Trophoblast cell (in vitro differentiated cells and primary cell): ENCODE data around the gene TLE3.

Source experiments
- DNase-seq, 2 donors: peaks; one replicate each; pipeline ENCODE4 v3.0.0-alpha.2; 2016
- H2AFZ ChIP-seq: 2 replicates; pipeline ENCODE4 v1.6.1; 2013; ENCODE audit warnings: low read length, moderate library complexity, mild to moderate bottlenecking; ENCODE audit not compliant: insufficient read depth, poor library complexity
- H2AK5ac ChIP-seq: 2 replicates; pipeline ENCODE4 v1.6.1; 2013; ENCODE audit warnings: mild to moderate bottlenecking, low read length
- H2BK120ac ChIP-seq: 2 replicates; pipeline ENCODE4 v1.6.1; 2013; ENCODE audit warnings: low read length, mild to moderate bottlenecking, moderate library complexity; ENCODE audit not compliant: insufficient read depth, poor library complexity
- H2BK12ac ChIP-seq: 2 replicates; pipeline ENCODE4 v1.6.1; 2013; ENCODE audit warnings: mild to moderate bottlenecking, low read length, moderate library complexity
- H2BK5ac ChIP-seq: 2 replicates; pipeline ENCODE4 v1.6.1; 2013; ENCODE audit warnings: low read length, low read depth, moderate library complexity, mild to moderate bottlenecking; ENCODE audit not compliant: poor library complexity
- H3K14ac ChIP-seq: 2 replicates; pipeline ENCODE4 v1.6.1; 2013; ENCODE audit warnings: mild to moderate bottlenecking, low read length
- H3K18ac ChIP-seq: 2 replicates; pipeline ENCODE4 v1.6.1; 2013; ENCODE audit warnings: mild to moderate bottlenecking, low read length
- H3K23ac ChIP-seq: 2 replicates; pipeline ENCODE4 v1.6.1; 2013; ENCODE audit warnings: low read length
- H3K27ac ChIP-seq: 2 replicates; pipeline ENCODE4 v1.5.1; 2013; ENCODE audit warnings: low read depth, mild to moderate bottlenecking, inconsistent platforms, low read length, moderate library complexity
- H3K27me3 ChIP-seq: 2 replicates; pipeline ENCODE4 v1.6.1; 2013; ENCODE audit warnings: inconsistent platforms, mild to moderate bottlenecking, low read length, moderate library complexity; ENCODE audit not compliant: insufficient read depth
- H3K36me3 ChIP-seq, 2 experiments: 1 replicate in 1 of 2; 2 replicates in 1 of 2; pipeline ENCODE4 v1.6.1; 2013; ENCODE audit warnings: low read length in 2 of 2, mild to moderate bottlenecking in 2 of 2, moderate library complexity in 1 of 2; ENCODE audit not compliant: insufficient read depth in 2 of 2, control insufficient read depth in 1 of 2
- H3K4ac ChIP-seq: 2 replicates; pipeline ENCODE4 v1.6.1; 2013; ENCODE audit warnings: low read depth, mild to moderate bottlenecking, low read length, moderate library complexity
- H3K4me1 ChIP-seq, 2 experiments: 1 replicate in 1 of 2; 2 replicates in 1 of 2; pipeline ENCODE4 v1.6.1; 2013; ENCODE audit warnings: low read length in 2 of 2, mild to moderate bottlenecking in 2 of 2, moderate library complexity in 1 of 2; ENCODE audit not compliant: insufficient read depth in 2 of 2, control insufficient read depth in 1 of 2
- H3K4me2 ChIP-seq: 2 replicates; pipeline ENCODE4 v1.6.1; 2013; ENCODE audit warnings: inconsistent platforms, mild to moderate bottlenecking, low read length, moderate library complexity
- H3K4me3 ChIP-seq: 2 replicates; pipeline ENCODE4 v1.5.1; 2013; ENCODE audit warnings: mild to moderate bottlenecking, low read depth, low read length, inconsistent platforms
- H3K79me1 ChIP-seq: one replicate; pipeline ENCODE4 v1.6.1; 2013; ENCODE audit warnings: low read length
- H3K79me2 ChIP-seq: 2 replicates; pipeline ENCODE4 v1.6.1; 2013; ENCODE audit warnings: low read length, mild to moderate bottlenecking; ENCODE audit not compliant: control insufficient read depth, insufficient read depth, poor library complexity
- H3K9ac ChIP-seq: 2 replicates; pipeline ENCODE4 v1.6.1; 2013; ENCODE audit warnings: mild to moderate bottlenecking, low read length
- H3K9me3 ChIP-seq: 2 replicates; pipeline ENCODE4 v1.6.1; 2013; ENCODE audit warnings: low read depth, mild to moderate bottlenecking, control low read depth, inconsistent platforms, low read length; ENCODE audit not compliant: insufficient read depth
- H4K12ac ChIP-seq: 2 replicates; pipeline ENCODE4 v1.6.1; 2013; ENCODE audit warnings: low read depth, mild to moderate bottlenecking, low read length, moderate library complexity
- H4K8ac ChIP-seq: 2 replicates; pipeline ENCODE4 v1.6.1; 2013; ENCODE audit warnings: low read depth, mild to moderate bottlenecking, low read length, moderate library complexity
- H4K91ac ChIP-seq: one replicate; pipeline ENCODE4 v1.6.1; 2013; ENCODE audit warnings: low read depth, mild to moderate bottlenecking, low read length, moderate library complexity
- WGBS: extraction: QIAGEN DNeasy Blood & Tissue Kit; methylation state at CpG from one replicate; pipeline ENCODE4 v1.1.7; 2013; ENCODE audit warnings: missing lambda C conversion rate; ENCODE audit not compliant: insufficient read length, insufficient coverage; ENCODE audit errors: extremely low coverage; 5-methylcytosine and 5-hydroxymethylcytosine counted together

Gene TLE3

DNA sequence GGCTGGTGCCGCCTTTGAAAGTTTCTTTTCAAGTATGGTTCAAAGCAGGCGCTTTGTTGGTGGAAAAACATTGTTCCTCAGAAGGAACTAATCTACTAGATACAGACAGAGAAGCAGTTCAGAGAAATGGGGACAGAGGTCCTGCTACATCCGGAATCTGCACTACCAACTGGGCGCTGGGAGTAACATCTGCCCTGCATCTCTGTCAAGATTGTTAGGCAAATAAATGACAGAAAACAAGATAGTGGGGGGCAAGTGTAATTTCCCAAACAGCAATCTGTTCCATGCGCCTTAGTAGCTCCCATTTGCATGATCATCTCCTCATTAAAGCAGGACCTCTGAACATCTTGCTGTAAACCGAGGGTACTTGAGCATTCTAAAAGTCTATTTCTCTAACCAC, 17.4 kb downstream of the TLE3 start:
- H4K8ac ChIP-seq: no peak overlapping the region
- no peaks in the 10 kb centered on the region for H3K4me1 ChIP-seq
- H3K79me1 ChIP-seq: no peaks in the 10 kb centered on the region
- H3K27me3 ChIP-seq: no peaks in the 10 kb centered on the region
- no peak overlapping the region for H2AK5ac ChIP-seq
- H3K4ac ChIP-seq: no peak overlapping the region
- peaks cover 2% of the 10 kb centered on the region for H3K79me2 ChIP-seq
- H3K27ac ChIP-seq: no peak overlapping the region
- no peak overlapping the region for H2BK12ac ChIP-seq
- H3K36me3 ChIP-seq: peaks cover 44 to 67% of the 10 kb centered on the region in 2 experiments
- no peak overlapping the region for H3K4me3 ChIP-seq
- H2AFZ ChIP-seq: no peak overlapping the region
- H2BK5ac ChIP-seq: no peak overlapping the region
- H3K23ac ChIP-seq: no peak overlapping the region
- no peak for DNase-seq
- peaks cover 3% of the 10 kb centered on the region for H3K9me3 ChIP-seq
- no peak overlapping the region for H3K14ac ChIP-seq
- H4K91ac ChIP-seq: no peak overlapping the region
- no peak overlapping the region for H2BK120ac ChIP-seq
- no peak overlapping the region for H4K12ac ChIP-seq
- no peak overlapping the region for H3K9ac ChIP-seq
- WGBS: no CpG with 5 or more reads among the region's 6 CpGs
- no peak overlapping the region for H3K4me2 ChIP-seq
- H3K18ac ChIP-seq: no peak overlapping the region

DNA sequence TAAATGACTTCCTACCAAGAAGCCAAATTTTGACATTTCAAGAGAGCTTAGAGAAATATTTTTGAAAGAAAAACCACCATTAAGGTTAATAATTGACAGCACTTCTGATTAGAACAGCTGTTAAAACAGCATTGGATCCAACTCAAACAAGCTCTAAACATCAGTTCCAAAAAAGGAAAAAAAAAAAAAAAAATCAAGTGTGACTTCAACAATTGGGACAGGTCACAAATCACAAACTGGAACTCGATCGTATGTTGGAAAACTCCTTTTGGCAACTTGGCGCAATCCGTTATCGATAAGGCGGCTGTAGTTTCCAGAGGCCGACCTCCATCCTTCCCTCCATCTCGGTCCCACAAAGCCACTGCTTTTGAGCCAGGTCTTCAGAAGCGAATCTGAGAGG, 17.8 kb downstream of the TLE3 start:
- Histone ChIP-seq H3K4me1 (no peaks in the 10 kb centered on the region), H3K18ac (no peak overlapping the region), H2AK5ac (no peak overlapping the region), H3K23ac (no peak overlapping the region), H3K14ac (no peak overlapping the region), H3K79me1 (no peaks in the 10 kb centered on the region), H2AFZ (no peak overlapping the region), H2BK120ac (no peak overlapping the region), H3K4me3 (no peak overlapping the region), H3K4ac (no peak overlapping the region), H3K9me3 (peaks cover 3% of the 10 kb centered on the region), H3K27me3 (no peaks in the 10 kb centered on the region), H3K9ac (no peak overlapping the region), H4K91ac (no peak overlapping the region), H3K36me3 (peaks cover 45 to 65% of the 10 kb centered on the region in 2 experiments), H2BK5ac (no peak overlapping the region), H4K12ac (no peak overlapping the region), H4K8ac (no peak overlapping the region), H3K27ac (no peak overlapping the region), H3K79me2 (peaks cover 2% of the 10 kb centered on the region), H3K4me2 (no peak overlapping the region), H2BK12ac (no peak overlapping the region)
- no peak for DNase-seq
- no CpG with 5 or more reads among the region's 9 CpGs for WGBS

DNA sequence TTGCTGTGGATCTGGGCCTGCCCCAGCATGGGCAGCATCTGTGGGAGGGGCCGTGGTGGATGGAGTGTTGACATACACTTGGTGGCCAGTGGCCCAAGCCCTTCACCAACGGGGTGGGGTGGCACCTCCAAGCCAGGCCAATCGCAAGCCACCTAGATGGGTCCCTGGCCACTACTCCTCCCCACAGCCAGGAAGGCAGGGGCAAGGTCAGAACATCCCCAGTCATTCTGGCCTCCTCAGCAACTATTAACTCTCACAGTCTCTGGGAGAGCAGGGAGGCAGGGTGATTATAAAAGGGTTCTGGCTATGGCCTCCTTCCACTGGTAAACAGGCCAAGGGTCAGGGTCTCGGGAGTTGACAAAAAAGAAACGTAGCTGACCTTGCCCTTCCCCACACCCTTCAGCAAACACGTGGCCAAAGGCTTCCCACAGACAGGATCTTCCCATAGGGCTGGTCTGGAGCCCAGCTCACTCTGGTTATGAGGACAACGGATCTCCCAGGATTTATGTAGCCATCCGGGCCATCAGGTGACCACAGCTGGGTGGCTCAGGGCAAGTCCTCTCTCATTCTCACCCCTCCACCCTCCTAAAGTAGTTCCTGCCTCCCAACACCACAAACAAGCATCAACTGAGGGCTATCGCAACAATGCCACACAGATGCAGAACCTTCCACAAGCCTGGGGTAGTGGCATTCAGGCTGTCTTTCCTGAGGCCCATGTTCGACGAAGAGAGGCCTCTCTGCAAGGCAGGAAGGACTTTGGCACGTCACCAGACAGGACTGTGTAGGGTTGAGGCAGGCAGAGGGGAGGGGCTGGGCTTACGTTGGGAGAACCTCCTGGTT, 18.9 kb downstream of the TLE3 start:
- Histone ChIP-seq H3K36me3 (peaks cover 51 to 63% of the 10 kb centered on the region in 2 experiments), H3K23ac (no peak overlapping the region), H3K4ac (peak overlapping the region; percentile 64), H2BK5ac (no peak overlapping the region), H4K12ac (no peak overlapping the region), H2AK5ac (no peak overlapping the region), H3K4me3 (peak overlapping the region; percentile 10), H3K9me3 (peaks cover 3% of the 10 kb centered on the region), H2AFZ (no peak overlapping the region), H3K9ac (no peak overlapping the region), H3K4me2 (no peak overlapping the region), H3K27me3 (no peaks in the 10 kb centered on the region), H3K79me2 (peaks cover 2% of the 10 kb centered on the region), H2BK12ac (no peak overlapping the region), H3K14ac (no peak overlapping the region), H4K91ac (no peak overlapping the region), H3K27ac (no peak overlapping the region), H3K18ac (no peak overlapping the region), H4K8ac (no peak overlapping the region), H3K79me1 (no peaks in the 10 kb centered on the region), H3K4me1 (no peaks in the 10 kb centered on the region), H2BK120ac (no peak overlapping the region)
- WGBS: no CpG with 5 or more reads among the region's 13 CpGs
- no peak for DNase-seq

DNA sequence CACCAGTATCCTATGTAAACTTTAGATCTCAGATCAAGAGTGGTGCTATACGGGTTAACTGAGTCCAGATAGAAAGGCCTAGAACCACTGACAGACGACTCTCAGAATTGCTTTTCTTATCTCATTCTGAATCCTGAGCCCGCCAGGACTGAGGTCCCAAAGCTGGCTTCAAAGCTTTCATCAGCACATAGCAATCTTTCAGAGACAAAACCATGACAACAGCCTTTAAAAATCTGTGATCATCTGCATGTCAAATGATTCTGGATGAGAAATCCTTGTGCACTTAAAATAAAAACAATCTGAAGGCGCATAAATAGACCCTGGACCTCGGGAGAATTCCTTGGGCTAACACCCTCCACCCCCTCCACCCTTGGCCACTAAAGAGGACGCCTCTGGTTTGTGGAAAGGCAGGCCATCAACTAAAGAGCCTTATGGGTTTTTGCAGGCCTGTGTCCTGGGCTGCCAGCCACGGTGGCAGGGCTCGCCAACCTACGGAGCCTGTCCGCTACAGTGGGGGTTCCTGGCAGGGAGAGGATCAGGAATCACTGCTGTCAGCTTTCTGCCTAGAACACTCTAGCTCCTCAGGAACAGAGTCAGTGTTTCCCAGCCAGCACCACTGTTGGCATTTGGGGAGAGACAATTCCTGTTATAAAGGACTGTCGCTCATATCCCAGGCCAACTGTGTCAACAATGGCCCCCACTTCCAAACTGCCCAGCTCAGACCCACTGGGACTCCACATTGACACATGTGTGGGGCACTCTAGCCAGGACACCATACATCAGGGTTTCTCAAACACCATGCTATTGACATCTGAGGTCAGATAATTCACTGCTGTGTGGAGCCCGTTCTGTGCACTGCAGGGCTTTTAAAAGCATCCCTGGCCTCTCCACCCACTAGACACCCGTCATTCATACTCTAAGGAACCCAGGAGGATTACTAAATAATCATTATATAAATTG, 20.2 kb downstream of the TLE3 start:
- Histone ChIP-seq H2BK12ac (no peak overlapping the region), H4K91ac (no peak overlapping the region), H3K27ac (no peak overlapping the region), H3K4me3 (no peak overlapping the region), H3K4me2 (no peak overlapping the region), H2AK5ac (no peak overlapping the region), H3K9me3 (peaks cover 1% of the 10 kb centered on the region), H3K23ac (no peak overlapping the region), H2AFZ (no peak overlapping the region), H3K9ac (no peak overlapping the region), H3K79me1 (no peaks in the 10 kb centered on the region), H2BK120ac (no peak overlapping the region), H3K27me3 (no peaks in the 10 kb centered on the region), H2BK5ac (no peak overlapping the region), H3K18ac (no peak overlapping the region), H4K12ac (no peak overlapping the region), H3K36me3 (peaks cover 54 to 70% of the 10 kb centered on the region in 2 experiments), H4K8ac (no peak overlapping the region), H3K4me1 (no peaks in the 10 kb centered on the region), H3K79me2 (no peaks in the 10 kb centered on the region), H3K14ac (no peak overlapping the region), H3K4ac (no peak overlapping the region)
- no CpG with 5 or more reads among the region's 13 CpGs for WGBS
- no peak for DNase-seq
